ENCODE results near the gene SKAP1.

The SKAP1 gene

DNA sequence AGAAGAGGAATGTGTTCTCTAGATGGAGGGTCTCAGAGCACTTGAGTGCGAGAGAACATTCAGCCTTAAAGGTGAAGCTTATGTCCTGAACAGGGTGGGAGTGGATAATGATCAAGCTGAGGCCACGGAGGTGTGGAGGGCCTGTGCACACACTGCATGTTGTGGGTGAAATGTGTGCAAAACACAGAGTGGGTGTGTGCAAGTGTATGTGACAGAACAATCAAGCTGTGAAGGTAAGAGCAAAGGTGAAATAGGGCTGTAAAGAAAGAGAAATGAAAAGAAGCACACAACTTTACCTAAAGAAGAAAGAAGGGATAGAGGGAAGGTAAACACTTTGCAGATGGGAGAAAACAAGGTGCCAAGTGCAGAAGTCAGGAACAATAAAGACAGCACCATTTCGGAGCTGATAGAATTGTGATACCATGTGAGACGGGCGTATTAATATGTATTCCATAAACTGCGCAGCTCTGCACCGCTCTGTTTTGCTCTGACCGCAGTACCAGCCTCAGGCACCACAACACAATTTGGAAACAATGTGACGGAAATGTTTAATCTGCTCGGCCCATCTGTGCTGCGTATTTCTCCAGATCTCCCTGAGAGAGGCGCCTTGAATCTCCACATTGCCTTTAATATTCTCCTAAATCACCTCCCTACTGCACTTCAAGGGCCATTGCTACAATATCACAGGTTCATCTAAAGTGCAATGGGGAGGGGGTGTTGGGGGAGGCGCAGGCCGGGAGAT is 281.8 kb downstream of the SKAP1 start:
- DNase-seq (ENCODE audit: low read depth): no peak

DNA sequence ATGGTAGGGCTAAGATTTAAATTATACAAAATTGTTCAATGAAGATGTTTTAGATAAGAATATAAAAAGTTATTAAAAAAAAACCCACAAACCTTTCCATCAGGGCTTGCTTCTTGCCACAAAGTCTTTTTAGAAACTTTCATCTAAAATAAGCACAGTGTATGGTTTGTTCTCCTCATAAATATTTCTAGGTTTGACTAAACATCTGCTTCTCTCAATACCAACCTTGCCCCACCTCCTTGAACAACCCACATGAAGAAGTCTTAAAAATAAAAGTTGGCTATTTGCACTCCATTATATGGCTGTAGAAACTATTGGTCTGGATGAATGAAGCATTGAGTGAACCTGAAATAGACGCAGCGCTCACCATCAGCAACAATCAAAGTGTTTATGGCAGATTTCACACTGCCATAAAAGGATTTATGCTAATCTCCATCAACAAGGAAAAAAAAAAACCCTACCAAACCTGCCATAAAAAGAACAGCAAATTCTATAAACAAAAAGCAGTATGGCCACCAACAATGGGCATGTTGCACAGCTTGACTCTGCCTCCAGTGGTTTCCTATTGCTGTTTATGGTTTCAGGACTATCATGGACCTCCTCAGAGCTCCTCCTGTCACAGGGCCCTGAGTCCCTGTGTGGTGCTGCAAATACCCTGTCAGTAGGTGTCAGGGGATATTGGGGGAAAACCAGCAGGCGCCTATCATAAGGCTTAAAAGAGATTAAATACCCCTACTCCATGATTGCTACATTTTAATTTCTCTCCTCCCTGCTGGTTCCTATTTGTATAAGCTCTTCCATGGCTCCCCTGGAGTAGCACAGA is 284.8 kb downstream of the SKAP1 start:
- no peak for DNase-seq (ENCODE audit: low read depth)

DNA sequence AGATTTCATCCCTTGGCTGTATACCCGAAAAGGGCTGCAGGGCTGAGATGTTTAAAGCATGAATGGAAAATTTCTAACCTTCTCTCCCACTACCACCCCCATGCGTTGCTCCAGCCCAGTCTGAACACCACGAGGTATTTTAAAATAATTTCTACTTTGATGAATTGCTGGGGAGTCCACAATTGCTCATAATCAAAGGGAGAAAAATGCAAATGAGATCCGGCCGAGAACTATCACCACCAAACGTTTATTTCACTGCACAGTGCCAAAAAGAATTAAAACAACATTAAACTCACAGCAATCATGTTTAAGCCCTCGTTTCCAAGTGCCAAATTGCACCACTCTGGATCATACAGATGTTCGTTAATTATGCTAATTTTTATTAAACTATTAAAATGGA is 285.8 kb downstream of the SKAP1 start:
- no peak for DNase-seq (ENCODE audit: low read depth)

DNA sequence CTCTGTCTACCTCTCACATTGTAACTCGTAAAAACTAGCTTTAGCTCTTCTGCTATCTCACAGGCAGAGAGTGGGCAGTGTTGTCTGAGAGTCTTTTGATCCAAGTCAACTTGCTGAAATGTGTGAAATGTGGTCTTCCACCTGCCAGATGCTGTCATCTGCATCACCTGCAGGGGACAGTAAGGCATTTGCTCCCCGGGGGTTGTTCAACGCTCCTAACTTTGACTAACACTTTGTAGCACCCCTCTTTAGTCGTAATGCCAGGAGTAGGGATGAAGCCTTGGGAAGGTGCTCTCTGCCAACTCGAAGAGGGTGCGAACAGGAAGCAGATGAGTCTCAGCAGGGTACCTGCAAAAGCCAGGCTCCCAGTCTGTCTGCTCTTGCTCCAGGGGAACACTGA is 286.4 kb downstream of the SKAP1 start:
- DNase-seq (ENCODE audit: low read depth): no peak

DNA sequence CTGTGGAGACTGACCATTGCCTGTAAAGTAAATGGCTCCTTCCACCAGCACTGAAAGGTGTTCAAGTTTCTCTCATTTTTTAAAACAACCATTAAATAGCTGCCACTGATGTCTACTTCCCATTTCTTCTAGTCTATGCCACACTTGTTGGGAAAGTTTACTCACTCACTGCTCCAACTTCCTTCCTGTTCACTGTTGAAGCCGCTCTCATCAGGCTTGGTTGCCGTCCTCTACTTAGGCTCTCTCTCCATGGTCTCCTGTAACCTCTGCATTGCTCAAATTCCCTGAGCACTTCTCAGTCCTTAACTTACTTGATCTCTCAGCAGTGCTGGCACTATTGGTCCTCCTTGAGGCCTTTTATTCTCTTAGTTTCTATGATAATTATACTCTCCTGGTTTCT is 290.1 kb downstream of the SKAP1 start:
- DNase-seq (ENCODE audit: low read depth): no peak

DNA sequence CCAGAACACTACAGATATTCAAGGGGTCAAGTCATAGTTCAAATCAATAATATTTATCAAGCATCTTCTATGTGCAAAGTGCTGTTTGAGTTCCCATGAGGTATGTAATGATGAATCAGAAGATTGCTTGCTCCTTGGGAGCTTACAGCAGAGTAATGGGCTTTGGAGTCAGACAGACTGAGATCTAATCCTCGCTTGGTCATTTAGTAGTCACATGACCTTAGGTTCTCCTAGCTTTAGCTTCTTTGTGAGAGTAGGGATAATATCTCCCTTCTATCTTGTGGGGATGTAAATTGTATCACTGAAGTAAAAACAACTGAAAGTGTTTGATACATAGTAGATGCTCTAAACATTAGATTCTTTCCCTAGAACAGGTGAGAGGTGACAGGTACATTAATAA is 292.4 kb downstream of the SKAP1 start:
- no peak for DNase-seq (ENCODE audit: low read depth)

DNA sequence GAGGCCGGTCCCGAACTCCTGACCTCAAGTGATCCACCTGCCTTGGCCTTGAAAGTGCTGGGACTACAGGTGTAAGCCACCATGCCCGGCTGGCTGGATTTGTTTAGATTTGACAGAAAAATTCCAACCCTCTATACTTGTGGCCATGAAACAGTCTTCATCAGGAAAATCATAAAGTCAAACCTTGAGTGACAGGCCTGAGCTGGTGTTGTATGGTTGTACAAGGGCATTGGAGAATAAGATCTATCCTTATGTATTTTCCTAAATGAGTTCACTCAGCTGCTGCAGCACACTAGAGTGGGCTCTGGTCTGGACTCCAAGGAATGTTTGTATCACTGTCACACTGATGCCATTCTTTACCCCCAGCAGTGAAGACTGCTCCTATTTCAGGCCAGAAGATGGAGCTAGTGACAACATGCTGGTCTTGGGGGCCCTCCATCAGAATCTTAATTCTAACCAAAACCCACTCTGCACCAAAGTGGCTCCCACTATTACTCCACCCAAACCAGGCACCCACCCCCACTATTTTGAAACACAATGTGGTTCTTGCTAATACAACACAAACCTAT is 295.0 kb downstream of the SKAP1 start:
- DNase-seq (ENCODE audit: low read depth): no peak

DNA sequence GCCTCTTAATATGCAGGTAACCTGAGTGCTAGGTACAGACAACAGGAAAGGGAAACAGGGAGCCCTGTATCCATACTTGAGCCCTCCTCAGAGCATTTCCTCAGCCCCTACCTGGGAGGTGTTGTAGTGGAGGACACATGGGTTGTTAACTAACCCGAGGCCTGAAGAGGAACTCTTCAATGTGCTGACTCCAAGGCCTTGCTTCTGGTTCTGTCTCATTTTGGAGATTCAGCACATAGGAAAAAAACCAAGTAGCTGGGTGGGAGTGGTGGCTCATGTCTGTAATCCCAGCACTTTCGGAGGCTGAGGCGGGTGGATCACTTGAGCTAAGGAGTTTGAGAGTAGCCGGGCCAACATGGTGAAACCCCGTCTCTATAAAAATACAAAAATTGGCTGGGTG is 297.6 kb downstream of the SKAP1 start:
- DNase-seq (ENCODE audit: low read depth): no peak

DNA sequence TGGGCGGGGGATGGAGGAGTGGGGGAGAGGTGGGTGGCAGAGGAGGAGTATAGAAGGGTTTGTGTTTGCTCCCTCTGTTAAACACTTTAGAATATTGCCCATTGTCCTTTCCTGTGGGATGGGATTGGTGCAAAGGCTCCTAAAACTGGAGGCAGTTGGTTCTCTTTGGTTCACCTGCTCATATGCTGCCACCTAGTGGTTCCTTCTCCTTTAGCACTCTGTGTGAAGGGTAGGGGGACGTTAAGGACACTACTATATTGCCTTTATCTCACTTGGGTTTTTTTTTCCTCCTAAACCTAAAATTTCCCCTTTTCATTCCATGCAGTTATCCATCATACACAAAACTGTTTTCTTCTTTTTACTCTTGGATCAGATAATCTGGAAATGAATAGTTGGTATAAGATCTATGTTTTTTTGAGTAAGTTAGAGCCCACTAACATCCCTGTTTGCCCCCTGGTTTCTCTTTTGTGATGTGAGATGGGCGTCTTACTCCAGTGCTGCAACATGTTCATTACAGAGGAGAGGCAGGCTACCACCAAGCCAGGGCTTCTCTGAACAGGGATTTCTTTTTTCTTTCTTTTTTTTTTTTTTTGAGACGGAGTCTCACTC is 298.7 kb downstream of the SKAP1 start:
- DNase-seq (ENCODE audit: low read depth): peak; percentile 40

DNA sequence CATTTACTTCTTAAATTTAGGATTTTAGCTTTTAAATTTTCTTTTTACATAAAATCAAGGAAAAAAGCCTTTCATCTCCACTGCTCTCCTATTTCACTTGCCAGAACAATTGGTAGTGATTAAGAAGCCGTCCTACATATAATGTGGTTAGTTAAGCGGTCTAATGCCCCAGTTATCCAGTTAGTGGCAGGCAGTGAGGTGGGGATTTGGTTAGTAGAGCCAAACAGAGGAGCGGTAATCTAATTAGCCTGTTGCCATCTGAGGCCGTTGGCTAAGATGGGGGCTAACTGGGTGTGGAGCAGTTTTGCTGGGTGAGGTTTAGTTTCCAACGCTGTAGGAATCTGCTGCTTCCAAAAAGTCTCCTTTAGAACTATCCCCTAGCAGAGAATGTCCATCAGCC is 300.0 kb downstream of the SKAP1 start:
- DNase-seq (ENCODE audit: low read depth): no peak

DNA sequence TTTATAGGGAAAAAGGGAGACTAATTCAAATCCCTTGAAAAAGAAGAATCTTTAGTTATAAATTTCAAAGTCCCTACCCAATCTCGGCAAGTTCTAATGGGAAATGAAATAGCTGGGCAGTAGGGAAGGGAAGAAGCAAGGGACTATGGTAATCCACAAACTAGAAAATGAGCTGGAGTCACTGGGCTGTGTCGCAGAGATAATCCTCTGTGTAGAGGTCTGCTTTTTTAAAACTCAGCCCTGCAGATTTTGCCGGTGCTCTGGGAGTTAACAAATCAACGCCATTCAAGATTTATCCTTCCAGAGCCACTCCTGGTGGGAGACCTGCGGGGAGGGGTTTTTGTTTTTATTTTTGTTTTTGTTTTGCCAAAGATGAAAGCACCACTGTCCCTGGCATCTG is 301.6 kb downstream of the SKAP1 start:
- DNase-seq (ENCODE audit: low read depth): no peak

DNA sequence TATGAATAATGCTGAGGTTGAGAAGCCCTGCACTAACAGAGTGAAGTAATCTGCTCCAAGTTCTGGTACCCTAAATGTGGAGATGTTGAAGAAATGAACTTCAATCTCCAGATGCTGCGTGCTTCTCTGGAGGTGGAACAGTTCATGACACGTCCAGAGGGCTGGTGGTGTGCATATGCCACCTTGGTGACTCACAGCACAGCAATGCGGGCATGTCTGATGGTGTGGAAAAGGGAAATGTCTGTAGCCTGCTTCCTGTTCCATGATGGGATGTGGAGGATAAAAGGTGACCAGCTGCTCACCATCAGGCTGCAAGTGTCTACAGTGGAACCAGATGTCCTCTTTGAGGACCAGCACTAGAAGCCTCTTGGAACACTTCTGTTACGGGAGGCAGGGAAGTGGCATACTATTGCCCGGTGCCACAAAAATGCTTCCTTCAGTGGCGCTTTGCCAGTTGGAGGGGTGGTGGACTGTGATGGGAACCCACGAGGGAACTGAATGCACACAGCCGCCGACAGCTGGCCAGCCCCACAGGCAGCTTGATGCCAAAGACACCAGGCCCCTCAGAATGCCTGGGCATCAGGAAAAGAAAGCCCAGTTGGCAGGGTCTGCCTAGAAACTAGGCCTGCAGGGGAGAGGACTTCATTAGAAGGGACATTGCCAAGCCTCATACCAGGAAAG is 302.5 kb downstream of the SKAP1 start:
- peak; percentile 46 for DNase-seq (ENCODE audit: low read depth)

DNA sequence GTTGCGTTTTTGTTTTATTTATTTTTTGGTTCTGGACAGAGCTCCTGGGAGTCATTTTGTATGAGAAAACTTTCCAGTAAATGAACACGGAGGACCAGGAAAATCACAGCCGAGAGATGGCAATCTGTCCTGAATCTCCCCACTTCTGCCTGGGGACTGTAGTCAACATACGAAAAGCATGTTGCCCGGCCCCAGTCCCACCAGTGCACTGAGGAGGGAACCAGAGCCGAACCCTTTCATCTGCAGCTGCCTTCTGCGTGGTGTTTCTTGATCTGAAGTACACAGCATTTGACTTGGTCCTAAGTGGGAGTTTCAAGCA is 303.5 kb downstream of the SKAP1 start:
- DNase-seq (ENCODE audit: low read depth): no peak

DNA sequence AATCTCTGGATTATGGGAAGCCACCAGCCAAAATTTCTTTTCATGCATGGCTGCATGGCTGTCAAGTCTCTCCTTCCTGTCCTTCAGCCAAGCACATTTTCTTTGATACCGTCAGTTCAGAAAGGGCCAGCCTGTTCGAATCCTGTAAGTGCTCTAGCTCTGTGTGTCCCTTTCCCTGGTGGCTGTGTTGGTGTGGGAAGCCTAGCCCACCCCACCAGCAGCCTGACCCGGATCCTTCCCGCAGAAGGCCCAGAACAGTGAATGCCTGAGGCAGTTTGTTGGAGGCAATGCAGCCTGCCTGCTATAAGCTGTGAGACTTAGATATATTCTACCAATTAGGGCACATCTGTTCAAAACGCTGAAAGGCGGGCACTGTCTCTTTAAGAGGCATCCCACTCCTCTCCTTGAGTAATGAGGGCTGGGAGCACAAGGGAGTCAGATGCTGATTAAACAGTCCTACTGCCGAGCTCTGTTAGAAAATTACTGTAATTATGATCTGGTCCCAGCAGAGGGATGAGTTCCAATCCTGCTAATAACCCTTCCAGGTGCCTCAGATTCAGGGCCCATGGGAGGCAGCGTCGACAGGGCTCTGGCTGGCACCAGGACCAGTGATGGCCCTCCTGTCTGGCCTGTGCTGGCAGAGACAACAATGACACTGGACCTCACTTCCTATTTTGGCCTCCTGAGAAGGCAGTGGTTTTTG is 304.0 kb downstream of the SKAP1 start:
- no peak for DNase-seq (ENCODE audit: low read depth)

DNA sequence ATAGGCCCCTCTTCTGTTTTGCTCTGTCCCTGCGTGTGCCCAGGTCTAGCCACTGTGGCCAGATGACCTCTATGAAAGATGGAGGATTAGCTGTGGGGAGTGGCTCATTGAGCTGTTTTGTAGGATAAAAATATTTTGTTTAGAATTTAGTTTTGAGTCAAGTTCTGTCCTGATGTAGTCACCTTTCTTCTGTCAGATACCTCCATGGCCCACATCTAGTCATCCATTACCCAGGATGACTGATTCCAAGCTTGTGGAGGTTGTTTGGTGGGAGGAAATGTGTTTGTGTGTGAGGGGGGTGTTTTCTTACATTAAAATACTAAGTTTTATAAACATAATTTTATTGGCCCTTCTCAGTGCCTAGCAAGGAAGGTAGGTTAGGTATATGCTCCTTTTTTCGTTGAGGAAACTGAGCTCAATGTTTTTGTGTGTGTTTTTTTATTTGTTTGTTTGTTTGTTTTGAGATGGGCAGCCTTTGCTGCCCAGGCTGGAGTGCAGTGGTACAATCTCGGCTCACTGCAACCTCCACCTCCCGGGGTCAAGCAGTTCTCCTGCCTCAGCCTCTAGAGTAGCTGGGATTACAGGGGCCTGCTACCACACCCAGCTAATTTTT is 306.1 kb downstream of the SKAP1 start:
- no peak for DNase-seq (ENCODE audit: low read depth)

DNA sequence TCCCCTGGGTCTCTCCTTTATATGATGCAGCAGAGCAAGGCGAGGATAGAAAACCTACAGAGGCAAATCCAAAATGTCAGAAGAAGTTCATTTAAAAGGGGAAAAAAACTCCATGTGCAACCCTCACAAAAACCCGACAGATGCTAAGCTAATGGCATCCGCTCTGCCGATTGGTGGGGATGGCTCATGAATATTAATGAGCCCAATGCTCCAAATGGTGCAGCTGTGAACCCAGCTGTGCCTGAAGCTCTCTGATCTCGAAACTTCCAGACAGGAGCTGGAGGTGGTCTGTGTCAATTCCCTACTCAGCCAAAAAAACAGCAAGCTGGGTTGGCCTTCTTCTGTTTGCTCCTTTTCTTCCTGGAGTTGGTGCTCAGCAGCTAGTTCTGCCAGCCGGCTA is 306.9 kb downstream of the SKAP1 start:
- DNase-seq (ENCODE audit: low read depth): no peak

DNA sequence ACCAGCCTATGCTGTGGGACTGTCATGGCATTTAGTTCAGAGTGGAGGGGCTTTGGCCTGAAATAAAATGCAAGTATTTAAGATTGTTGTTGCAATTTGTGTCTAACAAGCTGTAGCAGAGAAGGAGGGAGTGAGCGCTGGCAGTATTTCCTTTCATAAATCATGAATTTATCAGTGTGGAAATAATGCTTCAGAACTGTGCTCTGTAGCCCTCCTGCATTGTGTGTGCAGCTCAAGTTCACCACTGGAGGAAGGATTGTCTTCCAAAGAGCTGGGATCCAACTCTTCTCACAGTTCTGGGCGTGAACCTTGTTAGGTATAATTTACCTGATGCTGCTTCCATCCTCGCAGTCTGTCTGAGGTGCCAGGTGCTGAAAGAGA is 307.4 kb downstream of the SKAP1 start:
- DNase-seq (ENCODE audit: low read depth): no peak

DNA sequence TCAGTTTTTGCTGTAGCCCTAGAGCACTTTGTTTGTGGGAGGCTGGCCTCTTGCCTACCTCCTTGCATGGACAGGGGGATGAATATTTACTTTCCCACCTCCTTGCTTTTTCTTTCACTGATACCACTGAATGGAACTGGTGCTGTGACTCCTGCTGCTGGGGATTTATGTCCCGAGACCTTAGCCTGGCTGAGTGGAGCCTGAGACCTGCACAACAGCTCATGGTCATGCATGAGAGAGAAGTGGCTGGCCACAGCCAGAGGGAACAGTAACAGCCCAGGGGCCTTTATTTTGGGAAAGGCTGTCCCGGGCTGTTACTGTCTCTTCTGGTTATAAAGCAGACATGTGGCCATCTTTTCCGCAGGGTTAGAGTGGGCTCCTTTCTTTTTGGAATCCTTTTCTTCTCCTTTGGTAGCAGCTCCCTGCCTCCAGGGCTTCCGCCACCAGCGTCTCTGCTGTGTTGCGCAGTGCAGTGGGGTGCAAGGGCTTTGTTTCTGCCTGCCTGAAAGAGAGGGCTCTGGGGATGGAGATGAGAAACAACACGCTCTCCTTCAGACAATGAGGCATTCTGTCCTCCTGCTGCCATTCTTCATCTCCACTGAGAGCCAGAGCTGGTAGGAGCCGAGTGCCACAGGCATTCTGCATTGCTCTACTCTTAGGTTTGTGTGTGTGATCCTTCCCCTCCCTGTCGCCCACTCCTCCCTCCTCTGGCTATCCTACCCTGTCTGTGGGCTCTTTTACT is 307.9 kb downstream of the SKAP1 start:
- DNase-seq (ENCODE audit: low read depth): no peak

DNA sequence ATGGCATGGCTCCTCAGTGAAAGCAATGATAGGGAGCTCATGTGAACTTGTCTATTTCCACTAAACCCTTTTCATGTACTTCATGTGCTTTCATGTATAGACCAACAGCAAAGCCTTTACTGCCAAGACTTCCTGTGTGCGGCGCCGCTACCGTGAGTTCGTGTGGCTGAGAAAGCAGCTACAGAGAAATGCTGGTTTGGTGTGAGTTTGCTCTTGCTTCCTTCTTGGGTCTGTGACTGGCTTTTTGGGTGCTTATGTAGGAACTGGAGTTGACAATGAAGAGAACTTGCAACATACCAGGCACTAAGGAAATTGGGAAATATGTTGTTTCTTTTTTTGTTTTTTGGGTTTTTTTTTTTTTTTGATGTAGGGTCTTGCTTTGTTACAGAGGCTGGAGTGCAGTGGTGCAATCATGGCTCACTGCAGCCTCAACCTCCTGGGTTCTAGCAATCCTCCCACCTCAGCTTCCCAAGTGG is 316.8 kb downstream of the SKAP1 start:
- DNase-seq (ENCODE audit: low read depth): no peak

DNA sequence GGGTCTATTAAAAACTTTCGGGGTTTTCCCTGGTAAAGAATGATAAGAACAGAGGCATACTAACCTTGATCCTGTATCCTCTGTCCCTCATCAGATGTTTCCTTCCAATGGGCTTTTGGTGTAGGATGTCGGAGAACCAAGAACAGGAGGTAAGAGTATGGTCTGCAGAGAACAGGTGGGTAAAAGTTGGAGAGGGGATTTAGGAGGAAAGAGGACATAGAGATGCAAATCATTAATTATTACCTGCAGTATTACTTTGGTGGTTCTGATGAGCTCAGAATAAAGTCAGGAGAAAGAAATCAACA is 318.1 kb downstream of the SKAP1 start:
- no peak for DNase-seq (ENCODE audit: low read depth)

DNA sequence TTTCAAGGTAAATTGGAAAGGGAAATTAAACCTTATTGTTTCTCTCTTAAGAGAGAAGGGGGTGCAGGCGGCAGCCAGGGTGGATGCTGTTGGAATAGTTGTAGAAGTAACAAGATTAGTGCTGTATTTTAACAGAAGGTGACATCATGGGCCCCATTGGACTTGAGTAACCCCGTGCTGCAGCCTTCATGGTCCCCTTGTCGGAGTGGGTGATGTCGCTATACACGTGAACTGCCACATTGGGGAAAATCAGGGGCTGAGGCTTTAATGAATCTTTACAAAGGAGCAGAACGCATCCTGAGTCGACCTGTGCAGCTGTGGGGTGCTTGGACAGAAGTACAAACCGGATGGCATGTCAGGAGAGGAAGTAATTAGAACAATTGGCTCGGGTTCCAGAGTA is 319.3 kb downstream of the SKAP1 start:
- no peak for DNase-seq (ENCODE audit: low read depth)

All from HS-5 (cell line).